Measurements from ENCODE around the gene BRCA2. TPM values are rescaled to one million over a fixed set of nuclear protein-coding genes. Genes with fewer than 3 reads are reported as not detected.

Gene BRCA2
- total RNA-seq, 1 experiment from 2014 or later: 14.5 TPM

GRCh38 chr13:32446773-32447465 lies 131.6 kb downstream of the BRCA2 start:
- Histone ChIP-seq H3F3A (ENCODE audit: insufficient read depth, low read depth) (no peaks in the 10 kb centered on the region), H3K9me3 (ENCODE audit: insufficient read depth, low read depth) (no peaks in the 10 kb centered on the region), H3K4me1 (replicated peaks; ENCODE audit: insufficient read depth) (no peaks in the 10 kb centered on the region), H3K27ac (no peak overlapping the region), H4K20me1 (ENCODE audit: insufficient read depth) (no peaks in the 10 kb centered on the region), H3K27me3 (ENCODE audit: insufficient read depth, low read depth) (no peaks in the 10 kb centered on the region), H3K4me3 (no peak overlapping the region), H3K79me2 (ENCODE audit: low read depth) (no peaks in the 10 kb centered on the region), H3K9me2 (ENCODE audit: insufficient read depth) (no peaks in the 10 kb centered on the region; the same call in 1 of the 2 replicates), H3K36me3 (ENCODE audit: low read depth) (no peaks in the 10 kb centered on the region), H2AFZ (no peak overlapping the region), H3K4me2 (no peak overlapping the region)
- TF ChIP-seq, protein P1, sequence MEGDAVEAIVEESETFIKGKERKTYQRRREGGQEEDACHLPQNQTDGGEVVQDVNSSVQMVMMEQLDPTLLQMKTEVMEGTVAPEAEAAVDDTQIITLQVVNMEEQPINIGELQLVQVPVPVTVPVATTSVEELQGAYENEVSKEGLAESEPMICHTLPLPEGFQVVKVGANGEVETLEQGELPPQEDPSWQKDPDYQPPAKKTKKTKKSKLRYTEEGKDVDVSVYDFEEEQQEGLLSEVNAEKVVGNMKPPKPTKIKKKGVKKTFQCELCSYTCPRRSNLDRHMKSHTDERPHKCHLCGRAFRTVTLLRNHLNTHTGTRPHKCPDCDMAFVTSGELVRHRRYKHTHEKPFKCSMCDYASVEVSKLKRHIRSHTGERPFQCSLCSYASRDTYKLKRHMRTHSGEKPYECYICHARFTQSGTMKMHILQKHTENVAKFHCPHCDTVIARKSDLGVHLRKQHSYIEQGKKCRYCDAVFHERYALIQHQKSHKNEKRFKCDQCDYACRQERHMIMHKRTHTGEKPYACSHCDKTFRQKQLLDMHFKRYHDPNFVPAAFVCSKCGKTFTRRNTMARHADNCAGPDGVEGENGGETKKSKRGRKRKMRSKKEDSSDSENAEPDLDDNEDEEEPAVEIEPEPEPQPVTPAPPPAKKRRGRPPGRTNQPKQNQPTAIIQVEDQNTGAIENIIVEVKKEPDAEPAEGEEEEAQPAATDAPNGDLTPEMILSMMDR (conservative IDR thresholded peaks at IDR 0.05): no peak
- no peak for TF ChIP-seq EZH2 (IDR thresholded peaks at IDR 0.05; ENCODE audit: low read depth)
- DNase-seq: no peak
- POLR2A ChIA-PET (ENCODE audit: unreplicated experiment): no interaction called here
- CTCF ChIA-PET: no interaction called here
- no TSS peak for BruUV-seq (replicated peaks)
- intact Hi-C loops (cut with micrococcal nuclease; ENCODE audit: unreplicated experiment): no loop called here

DNA sequence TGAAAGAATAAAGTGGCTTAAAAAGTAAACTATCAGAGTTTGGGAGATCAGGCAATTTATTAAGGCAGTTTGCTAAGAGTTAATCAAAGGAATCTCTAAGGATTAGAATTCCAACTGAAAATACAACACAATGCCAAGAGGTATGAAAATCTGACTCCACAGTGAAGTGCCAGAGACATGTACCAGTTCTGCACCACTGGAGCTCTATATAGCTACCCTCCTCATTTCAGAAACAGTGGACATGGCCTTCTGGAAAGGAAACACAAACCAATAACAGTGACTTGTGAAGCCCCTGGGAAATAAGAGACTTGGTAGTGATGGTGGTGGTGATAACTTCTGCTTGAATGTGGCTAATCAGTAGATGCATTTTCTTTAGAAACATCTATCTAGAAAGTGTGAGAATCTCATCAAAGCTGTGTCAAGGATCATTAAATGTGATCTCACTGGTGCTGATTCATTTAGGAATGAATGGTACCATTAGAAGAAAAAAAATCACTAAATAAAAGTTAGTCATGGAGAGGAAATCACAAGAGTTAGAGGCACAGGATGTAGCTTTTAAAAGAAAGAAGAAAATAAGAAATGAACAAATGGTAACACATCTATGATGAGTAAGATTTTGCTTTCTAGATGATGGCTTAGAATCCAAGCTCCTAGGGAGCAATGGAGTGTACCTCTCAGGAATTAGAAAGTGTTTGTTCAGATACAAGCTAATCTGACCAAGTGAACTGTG lies 132.8 kb downstream of the BRCA2 start:
- H3K79me2 ChIP-seq (ENCODE audit: low read depth): no peaks in the 10 kb centered on the region
- no peak overlapping the region for H2AFZ ChIP-seq
- no peaks in the 10 kb centered on the region for H3K27me3 ChIP-seq (ENCODE audit: insufficient read depth, low read depth)
- no peaks in the 10 kb centered on the region for H4K20me1 ChIP-seq (ENCODE audit: insufficient read depth)
- H3K9me2 ChIP-seq (ENCODE audit: insufficient read depth): no peaks in the 10 kb centered on the region; the same call in 1 of the 2 replicates
- no peak overlapping the region for H3K4me2 ChIP-seq
- no peaks in the 10 kb centered on the region for H3K36me3 ChIP-seq (ENCODE audit: low read depth)
- H3K27ac ChIP-seq: no peak overlapping the region
- no peak for DNase-seq
- H3K9me3 ChIP-seq (ENCODE audit: insufficient read depth, low read depth): no peaks in the 10 kb centered on the region
- TF ChIP-seq, protein P1 (conservative IDR thresholded peaks at IDR 0.05): no peak
- no peak for TF ChIP-seq EZH2 (IDR thresholded peaks at IDR 0.05; ENCODE audit: low read depth)
- CTCF ChIA-PET: no interaction called here
- POLR2A ChIA-PET (ENCODE audit: unreplicated experiment): no interaction called here
- intact Hi-C loops (cut with micrococcal nuclease; ENCODE audit: unreplicated experiment): no loop called here
- no TSS peak for BruUV-seq (replicated peaks)
- H3K4me1 ChIP-seq (replicated peaks; ENCODE audit: insufficient read depth): no peaks in the 10 kb centered on the region
- no peaks in the 10 kb centered on the region for H3F3A ChIP-seq (ENCODE audit: insufficient read depth, low read depth)
- H3K4me3 ChIP-seq: no peak overlapping the region

GRCh38 chr13:32448972-32449371 lies 133.7 kb downstream of the BRCA2 start:
- H3K4me3 ChIP-seq: no peak overlapping the region
- H3K79me2 ChIP-seq (ENCODE audit: low read depth): no peaks in the 10 kb centered on the region
- H2AFZ ChIP-seq: no peak overlapping the region
- POLR2A ChIA-PET (ENCODE audit: unreplicated experiment): no interaction called here
- H3K9me3 ChIP-seq (ENCODE audit: insufficient read depth, low read depth): no peaks in the 10 kb centered on the region
- H3K36me3 ChIP-seq (ENCODE audit: low read depth): no peaks in the 10 kb centered on the region
- no TSS peak for BruUV-seq (replicated peaks)
- TF ChIP-seq EZH2 (IDR thresholded peaks at IDR 0.05; ENCODE audit: low read depth): no peak
- TF ChIP-seq, protein P1 (conservative IDR thresholded peaks at IDR 0.05): no peak
- H3K4me2 ChIP-seq: no peak overlapping the region
- H3K4me1 ChIP-seq (replicated peaks; ENCODE audit: insufficient read depth): no peaks in the 10 kb centered on the region
- H3K27me3 ChIP-seq (ENCODE audit: insufficient read depth, low read depth): no peaks in the 10 kb centered on the region
- no peaks in the 10 kb centered on the region for H4K20me1 ChIP-seq (ENCODE audit: insufficient read depth)
- intact Hi-C loops (cut with micrococcal nuclease; ENCODE audit: unreplicated experiment): no loop called here
- no peak overlapping the region for H3K27ac ChIP-seq
- H3K9me2 ChIP-seq (ENCODE audit: insufficient read depth): no peaks in the 10 kb centered on the region; the same call in 1 of the 2 replicates
- no peaks in the 10 kb centered on the region for H3F3A ChIP-seq (ENCODE audit: insufficient read depth, low read depth)
- no peak for DNase-seq
- CTCF ChIA-PET: no interaction called here

Other genes starting within 250 kb of the BRCA2 start
- gene ZAR1L, start 145 bp upstream of the BRCA2 start, total RNA-seq (2021): 0.37 and 0.43 TPM in 2 replicates
- 3.0 and 4.0 TPM in 2 replicates for gene N4BP2L1, start 112.6 kb downstream of the BRCA2 start, total RNA-seq (2021)
- 63.0 and 81.3 TPM in 2 replicates for gene N4BP2L2, start 223.3 kb downstream of the BRCA2 start, total RNA-seq (2021)